Ovary (tissue), 3 donors: ENCODE data around the gene TSPAN5.

Source experiments
- CTCF ChIP-seq, 3 donors: fragments of 450-650 bp in 2 of 3; fragments of 200-600 bp in 1 of 3; IDR thresholded peaks; one replicate each; pipeline versions ENCODE4 v1.5.1 to v1.8.0; 2016 to 2022; ENCODE audit warnings: antibody characterized with exemption in 3 of 3, mild to moderate bottlenecking in 1 of 3
- EP300 ChIP-seq: sonication (generic); formaldehyde crosslinking; IDR thresholded peaks from one replicate; pipeline ENCODE4 v1.6.1; 2017; ENCODE audit warnings: antibody characterized with exemption
- donor health status: DM: no; HTN: no; CAD: no.

- no peak for TF ChIP-seq EP300
- TF ChIP-seq CTCF (IDR thresholded peaks at IDR 0.05) = no peak
These were observed 116.4 kb downstream of the TSPAN5 start for GRCh38 chr4:98542011-98542410.
